HG03139 (cell line): ENCODE data around the gene KHSRP.
"Not testable (repeated sequence)": the region's sequence is repeated elsewhere in the genome, so short reads cannot be mapped to it uniquely, and the experiment has no call there.

ENCODE experiments used
- ATAC-seq: cut with Tn5 transposase; IDR thresholded peaks from one replicate; pipeline ENCODE4 v1.9.1; 2021; ENCODE audit not compliant: unreplicated experiment

KHSRP gene

GRCh38 chr19:6421075-6422014, 3.3 kb downstream of the KHSRP start:
- no peak for ATAC-seq

DNA sequence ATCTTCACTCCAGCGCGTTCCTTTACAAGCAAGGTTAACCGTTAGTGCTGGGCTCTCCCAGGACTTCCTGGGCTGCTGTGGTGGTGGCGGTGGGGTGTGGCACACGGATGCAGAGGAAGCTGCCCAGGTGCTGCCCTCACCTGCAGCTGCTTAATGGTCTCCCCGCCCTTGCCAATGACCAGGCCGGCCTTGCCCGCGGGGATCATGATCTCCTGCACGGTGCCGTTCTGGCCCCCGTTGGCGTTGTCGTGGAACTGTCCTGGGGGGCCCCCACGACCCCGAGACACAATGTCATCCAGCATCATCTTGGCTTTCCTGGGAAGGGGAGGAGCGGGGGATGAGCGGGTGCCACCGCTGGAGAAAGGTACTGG, 6.1 kb downstream of the KHSRP start:
- no peak for ATAC-seq

- ATAC-seq, result no peak
Measured at GRCh38 chr19:6417713-6418561, 6.7 kb downstream of the KHSRP start.

DNA sequence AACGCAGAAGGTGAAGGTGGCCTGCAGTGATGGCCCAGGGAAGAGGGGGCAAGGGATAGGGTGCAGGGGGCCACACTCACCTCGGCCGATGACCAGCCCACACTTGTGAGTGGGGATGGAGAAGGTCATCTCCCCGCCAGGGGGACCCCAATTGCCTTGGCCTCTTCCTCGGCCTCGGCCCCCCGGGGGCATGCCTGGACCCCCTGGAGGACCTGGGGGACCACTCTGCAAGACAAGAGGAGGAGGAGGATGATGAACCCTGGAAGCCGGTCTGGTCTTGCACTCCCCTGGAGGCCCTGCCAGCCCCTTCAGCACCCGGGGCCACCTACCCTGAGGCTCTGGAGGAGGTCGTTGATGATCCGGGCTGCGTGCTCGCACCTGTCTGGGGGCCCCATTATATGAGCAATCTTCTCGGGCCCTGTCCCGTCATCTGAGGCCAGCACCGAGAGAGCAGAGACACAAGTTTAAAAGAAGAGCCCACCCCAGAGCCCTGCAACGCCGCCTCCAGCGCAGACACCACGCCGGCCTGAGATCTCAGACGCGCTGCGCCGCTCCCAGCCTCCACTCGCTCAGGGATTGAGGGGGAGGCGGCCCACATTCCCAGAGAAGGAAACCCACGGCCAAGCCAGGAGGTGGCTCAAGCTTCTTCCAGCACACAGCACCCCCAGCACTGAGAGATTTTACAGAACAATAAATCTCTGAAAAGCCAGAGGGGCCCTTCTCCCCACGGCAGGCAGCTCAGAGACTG, 7.8 kb downstream of the KHSRP start:
- no peak for ATAC-seq

- ATAC-seq, result no peak
Measured at GRCh38 chr19:6415591-6416190, 8.9 kb downstream of the KHSRP start.

GRCh38 chr19:6414793-6415590, 9.6 kb downstream of the KHSRP start:
- ATAC-seq, result no peak

DNA sequence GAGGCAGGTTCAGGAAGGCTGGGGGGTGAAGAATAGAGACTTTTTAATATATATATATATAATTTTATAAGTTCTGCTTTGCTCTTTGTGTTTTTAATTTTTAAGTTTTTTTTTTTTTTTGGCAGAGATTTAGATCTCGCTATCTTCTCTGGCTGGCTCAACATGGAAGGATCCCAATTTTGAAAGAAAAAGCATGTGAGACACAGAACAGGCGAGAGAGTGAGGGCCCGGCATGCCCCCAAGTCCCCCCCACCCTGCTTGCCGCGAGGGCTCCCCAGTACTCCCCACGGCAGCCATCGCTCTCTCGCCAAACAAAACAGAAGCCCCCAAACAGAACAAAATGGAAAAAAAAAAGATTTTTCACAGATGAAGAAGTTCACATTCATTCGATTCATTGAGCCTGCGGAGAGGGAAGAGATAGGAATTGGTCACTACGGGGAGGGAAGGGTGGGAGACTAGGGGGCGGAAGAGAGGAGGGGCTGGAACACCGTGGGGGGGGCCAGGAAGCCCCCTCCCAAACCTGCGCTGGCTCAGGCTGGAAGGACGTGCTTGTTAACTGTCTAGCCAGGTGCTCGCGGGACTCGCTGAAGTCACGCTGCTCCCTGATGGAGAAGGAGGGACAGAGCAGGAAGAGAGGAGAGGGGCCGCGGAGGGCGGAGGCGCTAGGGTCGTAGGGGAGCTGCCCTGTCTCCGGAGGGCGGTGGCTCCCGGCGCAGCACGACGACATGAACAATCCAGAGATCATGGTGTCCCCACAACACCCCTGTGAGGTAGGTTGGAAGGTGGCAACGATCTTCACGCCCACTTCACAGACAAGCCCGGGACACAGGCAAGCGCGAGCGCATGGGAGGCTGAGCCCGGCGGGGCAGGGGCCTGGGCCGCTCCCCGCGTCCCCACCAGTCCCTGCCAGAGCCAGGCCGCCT, 10.6 kb downstream of the KHSRP start:
- no peak for ATAC-seq

- no peak for ATAC-seq
Measured at GRCh38 chr19:6413291-6413690, 11.3 kb downstream of the KHSRP start.

DNA sequence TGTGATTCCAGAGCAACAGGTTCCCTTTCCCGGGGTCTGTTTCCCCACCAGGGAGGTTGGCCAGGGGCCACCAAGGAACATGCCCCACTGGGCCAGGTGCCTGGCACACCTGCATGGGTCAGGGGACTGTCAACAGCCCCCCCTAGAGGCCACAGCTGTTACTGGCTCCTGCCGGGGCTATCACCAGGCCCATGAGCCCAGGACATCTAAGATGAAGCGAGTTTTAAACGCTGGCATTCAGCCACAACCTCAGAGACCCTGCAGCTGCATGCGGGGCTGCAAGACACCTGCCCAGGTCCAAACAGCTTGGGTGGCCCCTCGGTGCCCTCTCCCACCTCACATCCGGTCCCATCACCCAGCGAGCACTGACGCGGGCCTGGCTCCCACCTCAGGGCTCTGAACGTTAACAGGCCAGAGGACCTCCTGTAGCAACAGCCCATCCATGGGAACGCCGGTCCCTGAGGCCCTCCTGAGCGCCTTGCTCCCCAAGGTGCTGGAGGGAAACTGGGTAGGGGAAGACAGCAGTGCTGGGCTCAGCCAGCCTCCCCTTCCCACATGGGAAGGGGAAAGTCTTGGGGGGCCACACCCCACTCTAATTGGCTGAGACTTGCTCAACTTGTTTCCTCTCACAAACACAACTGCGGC, 12.0 kb downstream of the KHSRP start:
- ATAC-seq, result no peak

DNA sequence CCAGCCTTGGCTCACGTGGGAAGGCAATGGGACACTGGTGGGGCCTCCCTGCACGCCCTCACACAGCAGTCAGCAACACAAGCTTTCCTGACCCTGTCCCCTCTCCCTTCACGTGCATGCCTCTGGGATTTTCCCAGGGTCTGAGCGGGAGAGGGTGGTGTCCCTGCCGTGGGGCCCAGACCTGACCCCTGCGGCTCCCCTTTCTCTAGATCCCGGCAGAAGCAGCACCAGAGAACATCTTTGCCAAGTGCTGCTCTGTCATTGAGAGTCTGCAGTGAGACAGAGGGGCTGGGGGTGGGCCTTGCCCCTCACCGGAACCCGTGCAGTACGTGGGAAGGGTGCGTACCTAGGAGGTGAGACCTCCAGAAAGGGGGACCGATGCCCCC, 12.6 kb downstream of the KHSRP start:
- no peak for ATAC-seq

- ATAC-seq, result no peak
Measured at GRCh38 chr19:6409346-6409745, 15.3 kb downstream of the KHSRP start.

- ATAC-seq, result no peak
Measured at GRCh38 chr19:6406401-6406800, 18.2 kb downstream of the KHSRP start.

DNA sequence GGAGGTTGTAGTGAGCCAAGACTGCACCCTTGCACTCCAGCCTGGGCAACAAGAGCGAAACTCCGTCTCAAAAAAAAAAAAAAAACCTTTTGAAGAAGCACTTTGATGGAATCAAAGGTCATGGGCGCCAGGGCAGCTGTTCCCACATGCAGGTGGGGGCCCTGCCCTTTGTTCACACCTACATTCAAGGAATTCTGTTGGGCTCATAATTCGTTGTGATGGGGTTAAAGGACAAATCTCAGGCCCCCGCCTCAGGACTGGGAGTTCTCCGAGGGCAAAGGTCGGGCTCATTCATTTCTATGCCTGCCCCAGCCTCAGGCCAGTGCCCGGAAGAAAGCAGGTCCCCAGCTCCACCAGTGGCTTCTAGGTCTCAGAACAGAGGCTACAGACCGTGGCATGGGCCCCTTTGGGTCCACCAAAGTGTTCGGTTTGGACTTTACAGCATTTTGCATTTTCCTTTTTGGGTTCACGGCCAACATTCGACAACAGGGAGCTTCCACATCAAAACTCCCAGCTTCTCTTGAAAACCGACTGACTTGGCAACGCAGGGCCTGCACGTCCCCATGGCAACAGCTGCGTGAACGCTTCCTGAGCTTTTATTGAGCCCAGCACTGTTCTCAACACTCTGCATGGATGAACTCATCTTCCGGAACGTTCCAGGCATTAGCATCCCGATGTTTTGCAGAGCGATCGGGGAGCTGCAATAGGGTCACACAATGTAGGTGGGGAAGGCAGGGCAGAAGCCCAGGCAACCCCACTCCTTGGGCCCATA, 21.6 kb downstream of the KHSRP start:
- no peak for ATAC-seq

DNA sequence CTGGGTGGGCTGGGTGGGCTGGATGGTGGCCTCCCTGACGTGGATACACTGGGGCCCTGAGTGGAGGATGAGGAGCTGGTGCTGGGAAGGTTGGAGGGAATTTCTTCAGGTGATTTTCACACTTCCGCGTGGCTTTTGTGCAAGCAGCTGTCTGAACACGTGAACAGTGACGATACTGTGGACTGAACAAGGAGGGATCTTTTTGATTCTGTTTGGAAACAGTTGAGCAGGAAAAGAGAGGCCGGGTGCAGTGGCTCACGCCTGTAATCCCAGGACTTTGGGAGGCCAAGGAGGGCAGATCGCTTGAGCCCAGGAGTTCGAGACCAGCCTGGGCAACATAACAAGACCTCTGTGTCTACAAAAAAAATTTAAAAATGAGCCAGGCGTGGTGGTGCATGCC, 22.6 kb downstream of the KHSRP start:
- ATAC-seq, result no peak

- not testable (repeated sequence) for ATAC-seq
Measured at GRCh38 chr19:6400062-6400944, 24.3 kb downstream of the KHSRP start.

- no peak for ATAC-seq
Measured at GRCh38 chr19:6396305-6396704, 28.3 kb downstream of the KHSRP start.

GRCh38 chr19:6394831-6395230, 29.8 kb downstream of the KHSRP start:
- no peak for ATAC-seq
